HEK293 (cell line): ENCODE data around the gene COX20.

Experiments
- BCL11B ChIP-seq: fragments of 450-650 bp; formaldehyde crosslinking; IDR thresholded peaks from 2 replicates; pipeline ENCODE4 v1.5.1; 2016; ENCODE audit warnings: low read depth, missing biosample characterization, missing genetic modification characterization
- REST ChIP-seq: fragments of 450-650 bp; formaldehyde crosslinking; IDR thresholded peaks from 2 replicates; pipeline ENCODE4 v1.5.1; 2016; ENCODE audit warnings: missing biosample characterization, missing genetic modification characterization
- ZFP37 ChIP-seq: fragments of 450-650 bp; formaldehyde crosslinking; IDR thresholded peaks from 2 replicates; pipeline ENCODE4 v1.5.1; 2016; ENCODE audit warnings: missing biosample characterization, missing genetic modification characterization
- ZNF211 ChIP-seq: fragments of 450-650 bp; formaldehyde crosslinking; IDR thresholded peaks from 2 replicates; pipeline ENCODE4 v1.5.1; 2016; ENCODE audit warnings: low read depth, missing biosample characterization, missing genetic modification characterization
- ZNF24 ChIP-seq: fragments of 450-650 bp; formaldehyde crosslinking; IDR thresholded peaks from 2 replicates; pipeline ENCODE4 v1.5.1; 2016; ENCODE audit warnings: missing biosample characterization, missing genetic modification characterization
- ZNF274 ChIP-seq, 2 experiments: fragments of 200-500 bp in 1 of 2; fragments of 450-650 bp in 1 of 2; sonication (Bioruptor generic) in 1 of 2; formaldehyde crosslinking in 1 of 2; IDR thresholded peaks; 2 replicates each; pipeline versions ENCODE4 v1.5.1 to v1.6.1; 2014 to 2016; ENCODE audit warnings: borderline replicate concordance in 1 of 2, inconsistent platforms in 1 of 2, low read length in 1 of 2, missing biosample characterization in 1 of 2, missing genetic modification characterization in 1 of 2
- ZNF366 ChIP-seq: fragments of 450-650 bp; formaldehyde crosslinking; conservative IDR thresholded peaks from 2 replicates; pipeline ENCODE4 v1.5.1; 2016; ENCODE audit warnings: missing biosample characterization, missing genetic modification characterization
- ZNF521 ChIP-seq: fragments of 450-650 bp; formaldehyde crosslinking; IDR thresholded peaks from 2 replicates; pipeline ENCODE4 v1.5.1; 2017; ENCODE audit warnings: missing biosample characterization, mild to moderate bottlenecking, missing genetic modification characterization
- ZNF600 ChIP-seq: fragments of 450-650 bp; formaldehyde crosslinking; IDR thresholded peaks from 2 replicates; pipeline ENCODE4 v1.5.1; 2016; ENCODE audit warnings: missing biosample characterization, missing genetic modification characterization
- ZNF701 ChIP-seq: fragments of 450-650 bp; formaldehyde crosslinking; IDR thresholded peaks from 2 replicates; pipeline ENCODE4 v1.5.1; 2016; ENCODE audit warnings: missing biosample characterization, missing genetic modification characterization
- ZSCAN4 ChIP-seq: fragments of 450-650 bp; formaldehyde crosslinking; IDR thresholded peaks from 2 replicates; pipeline ENCODE4 v1.5.1; 2017; ENCODE audit warnings: missing biosample characterization, missing genetic modification characterization
- TF ChIP-seq, protein P1 (sequence below): fragments of 450-650 bp; formaldehyde crosslinking; IDR thresholded peaks from 2 replicates; pipeline ENCODE4 v1.5.1; 2016; ENCODE audit warnings: missing biosample characterization, missing genetic modification characterization
- TF ChIP-seq, protein P2 (sequence below): fragments of 450-650 bp; IDR thresholded peaks from 2 replicates; pipeline ENCODE4 v1.5.1; 2018; ENCODE audit warnings: missing biosample characterization, missing genetic modification characterization

DNA sequence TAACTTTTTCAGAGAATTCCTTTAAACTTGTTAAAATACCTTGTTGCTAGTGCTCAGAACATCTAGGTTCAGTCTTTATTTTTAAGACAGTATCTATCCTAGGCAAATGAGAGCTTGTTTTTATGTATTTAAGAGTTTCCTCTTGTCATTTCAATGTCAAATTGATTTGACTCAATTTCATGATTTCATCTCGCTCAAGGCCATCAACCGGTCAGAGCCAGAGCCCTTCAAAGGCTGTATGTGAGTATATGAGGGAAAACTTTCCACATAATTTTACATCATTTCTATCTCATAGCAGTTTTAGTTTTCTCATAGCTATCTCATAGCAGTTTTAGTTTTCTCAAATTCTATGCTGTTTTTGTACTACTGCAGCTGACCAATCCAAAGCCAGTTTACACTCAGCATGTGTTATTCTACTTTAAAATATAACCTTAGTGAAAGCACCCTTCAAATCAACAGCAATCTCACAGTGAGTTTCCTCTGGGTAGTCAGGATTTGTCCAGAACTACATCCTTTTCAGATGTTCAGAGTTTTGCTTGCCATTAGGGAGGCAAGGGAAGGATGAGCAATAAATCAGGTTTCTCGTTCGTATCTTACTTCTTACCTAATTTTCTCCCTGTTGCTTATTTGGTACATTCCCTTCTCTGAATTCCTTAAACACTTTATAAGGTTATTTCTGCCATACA is 16.2 kb downstream of the COX20 start:
- TF ChIP-seq ZNF274 (IDR thresholded peaks at IDR 0.05; ENCODE audit: low read length) (no peak), ZNF274 (tag by site-specific recombination; IDR thresholded peaks at IDR 0.05; ENCODE audit: borderline replicate concordance) (no peak), ZFP37 (tag by site-specific recombination) (no peak), BCL11B (tag by site-specific recombination) (no peak), ZNF211 (tag by site-specific recombination) (no peak), ZNF701 (tag by site-specific recombination) (no peak), REST (no peak), ZSCAN4 (no peak), ZNF600 (tag by site-specific recombination) (no peak), ZNF366 (tag by site-specific recombination) (no peak), ZNF24 (no peak), ZNF521 (tag by site-specific recombination) (no peak)
- TF ChIP-seq, protein P1, sequence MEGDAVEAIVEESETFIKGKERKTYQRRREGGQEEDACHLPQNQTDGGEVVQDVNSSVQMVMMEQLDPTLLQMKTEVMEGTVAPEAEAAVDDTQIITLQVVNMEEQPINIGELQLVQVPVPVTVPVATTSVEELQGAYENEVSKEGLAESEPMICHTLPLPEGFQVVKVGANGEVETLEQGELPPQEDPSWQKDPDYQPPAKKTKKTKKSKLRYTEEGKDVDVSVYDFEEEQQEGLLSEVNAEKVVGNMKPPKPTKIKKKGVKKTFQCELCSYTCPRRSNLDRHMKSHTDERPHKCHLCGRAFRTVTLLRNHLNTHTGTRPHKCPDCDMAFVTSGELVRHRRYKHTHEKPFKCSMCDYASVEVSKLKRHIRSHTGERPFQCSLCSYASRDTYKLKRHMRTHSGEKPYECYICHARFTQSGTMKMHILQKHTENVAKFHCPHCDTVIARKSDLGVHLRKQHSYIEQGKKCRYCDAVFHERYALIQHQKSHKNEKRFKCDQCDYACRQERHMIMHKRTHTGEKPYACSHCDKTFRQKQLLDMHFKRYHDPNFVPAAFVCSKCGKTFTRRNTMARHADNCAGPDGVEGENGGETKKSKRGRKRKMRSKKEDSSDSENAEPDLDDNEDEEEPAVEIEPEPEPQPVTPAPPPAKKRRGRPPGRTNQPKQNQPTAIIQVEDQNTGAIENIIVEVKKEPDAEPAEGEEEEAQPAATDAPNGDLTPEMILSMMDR (tag by site-specific recombination), result no peak
- TF ChIP-seq, protein P2, sequence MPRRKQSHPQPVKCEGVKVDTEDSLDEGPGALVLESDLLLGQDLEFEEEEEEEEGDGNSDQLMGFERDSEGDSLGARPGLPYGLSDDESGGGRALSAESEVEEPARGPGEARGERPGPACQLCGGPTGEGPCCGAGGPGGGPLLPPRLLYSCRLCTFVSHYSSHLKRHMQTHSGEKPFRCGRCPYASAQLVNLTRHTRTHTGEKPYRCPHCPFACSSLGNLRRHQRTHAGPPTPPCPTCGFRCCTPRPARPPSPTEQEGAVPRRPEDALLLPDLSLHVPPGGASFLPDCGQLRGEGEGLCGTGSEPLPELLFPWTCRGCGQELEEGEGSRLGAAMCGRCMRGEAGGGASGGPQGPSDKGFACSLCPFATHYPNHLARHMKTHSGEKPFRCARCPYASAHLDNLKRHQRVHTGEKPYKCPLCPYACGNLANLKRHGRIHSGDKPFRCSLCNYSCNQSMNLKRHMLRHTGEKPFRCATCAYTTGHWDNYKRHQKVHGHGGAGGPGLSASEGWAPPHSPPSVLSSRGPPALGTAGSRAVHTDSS (tag by site-specific recombination), result no peak
